ENCODE measurements around the gene DHRS9.

Gene DHRS9

DNA sequence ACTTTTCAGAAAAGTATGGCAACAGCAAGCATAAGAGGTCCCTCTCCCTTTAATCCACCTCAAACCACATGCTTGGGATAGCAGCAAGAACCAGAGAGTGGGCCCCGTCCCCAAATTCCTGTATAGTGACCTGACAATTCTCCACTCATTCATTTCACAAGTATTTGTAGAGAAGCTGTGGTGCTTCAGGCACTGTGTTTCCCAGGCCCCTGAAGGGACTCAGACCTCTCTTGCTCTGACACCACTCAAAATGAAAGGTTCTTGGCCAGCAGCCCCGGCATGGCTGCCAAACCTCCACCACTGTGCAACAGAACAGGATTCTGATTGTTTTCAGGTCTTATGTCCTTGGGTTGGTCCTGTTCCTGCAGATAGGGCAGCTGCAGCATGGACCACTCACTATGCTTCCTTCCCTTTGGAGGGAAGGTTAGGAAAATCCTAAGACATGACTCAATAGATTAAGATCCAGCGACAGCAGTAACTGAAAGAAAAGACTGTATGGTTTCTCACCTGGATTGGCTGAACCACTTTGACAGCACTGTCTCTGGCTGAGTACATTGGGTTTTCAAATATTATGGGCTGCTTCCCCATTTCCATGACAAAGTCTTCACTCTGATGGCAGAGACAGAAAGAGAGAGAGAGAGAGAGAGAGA lies 67.6 kb downstream of the DHRS9 start:
- DNase-seq: no peak

DNA sequence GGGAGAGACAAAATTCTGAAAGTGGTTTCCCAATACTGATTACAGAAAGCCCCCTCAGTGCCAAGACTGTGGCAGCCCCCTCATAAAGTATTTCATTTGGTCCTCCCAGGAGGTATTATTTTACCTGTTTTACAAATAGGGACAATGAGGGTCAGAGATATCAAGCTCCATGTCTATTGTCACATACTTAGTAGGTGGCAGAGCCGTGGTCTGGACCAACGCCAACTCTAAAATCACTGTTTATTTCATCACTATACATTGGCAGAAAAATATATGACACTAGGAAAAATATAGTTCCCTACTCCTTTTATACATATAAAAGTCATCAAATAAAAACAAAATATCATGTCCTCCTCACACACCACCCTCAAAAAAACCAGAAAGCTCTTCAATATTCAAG lies 68.6 kb downstream of the DHRS9 start:
- DNase-seq: no peak

DNA sequence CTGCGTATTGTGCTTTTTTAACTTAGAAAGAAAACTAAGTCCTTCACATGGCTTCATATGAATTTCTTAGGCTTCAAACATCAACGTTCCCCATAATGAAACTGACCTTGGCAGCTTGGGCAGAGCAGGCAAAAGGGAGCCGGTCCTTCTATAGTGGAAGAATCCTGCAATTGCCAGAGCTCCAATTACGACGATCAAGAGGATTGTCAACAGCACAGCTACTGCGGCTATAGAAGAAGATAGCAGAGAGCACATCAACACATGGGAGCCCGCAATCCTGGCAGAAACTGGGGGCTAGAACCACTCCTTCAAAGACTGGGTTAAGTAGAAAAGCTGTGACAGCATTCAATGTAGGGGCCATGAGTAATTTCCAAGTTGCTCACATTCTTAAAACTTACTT lies 69.8 kb downstream of the DHRS9 start:
- no peak for DNase-seq

- DNase-seq: no peak
Measured at GRCh38 chr2:169139993-169140767, 70.8 kb downstream of the DHRS9 start.

DNA sequence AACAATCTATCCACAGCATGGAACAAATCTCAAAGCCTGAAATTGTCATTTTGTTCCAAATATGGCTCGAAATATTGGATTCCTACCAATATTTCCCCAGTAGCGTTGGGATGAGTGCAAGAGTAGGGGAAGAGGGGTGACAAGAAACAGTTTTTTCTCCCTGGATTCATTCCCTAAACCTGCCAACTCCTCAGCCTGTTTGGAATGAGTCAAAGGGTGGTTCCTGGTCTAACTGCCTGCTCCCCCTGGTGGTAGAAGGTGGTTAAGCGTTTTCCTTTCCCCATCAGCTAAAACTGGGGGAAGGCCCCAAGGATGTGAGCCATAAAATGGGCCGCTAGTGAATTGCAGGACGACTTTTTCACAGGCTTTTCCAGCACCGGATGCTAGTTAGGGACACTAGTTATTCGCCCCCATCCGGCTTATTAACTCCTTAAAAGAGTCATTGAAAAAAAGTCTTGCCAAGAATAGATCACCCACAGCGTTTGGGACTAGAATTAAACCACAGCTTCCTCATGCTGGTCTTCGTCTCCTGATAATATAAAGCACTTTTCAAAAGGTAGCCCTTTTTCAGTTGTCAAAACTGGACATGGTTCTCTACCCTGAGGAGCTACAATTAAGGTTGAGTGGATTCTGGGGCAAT lies 72.5 kb downstream of the DHRS9 start:
- DNase-seq: peak; percentile 6 to 33

- DNase-seq: no peak
Measured at GRCh38 chr2:169143998-169144397, 74.6 kb downstream of the DHRS9 start.
